GM23248 (cell line): Measurements from ENCODE around the gene SPATA25. TPM values are rescaled to one million over a fixed set of nuclear protein-coding genes. Genes with fewer than 3 reads are reported as not detected.
A peak's percentile ranks its signal among the peaks of the same experiment; 100 is the strongest.

Source experiments
- DNase-seq: peaks from one replicate; pipeline ENCODE4 v3.0.0-alpha.2; 2015
- H2AFZ ChIP-seq: fragments of 200-600 bp; sonication (generic); 2 replicates; pipeline ENCODE4 v1.6.1; 2016; ENCODE audit warnings: antibody characterized with exemption
- H3F3A ChIP-seq: fragments of 200-600 bp; sonication (generic); 2 replicates; pipeline ENCODE4 v1.6.1; 2016; ENCODE audit warnings: mild to moderate bottlenecking, antibody characterized with exemption, mixed run types; ENCODE audit not compliant: insufficient read depth
- H3K27ac ChIP-seq: fragments of 200-600 bp; sonication (generic); 2 replicates; pipeline ENCODE4 v1.5.1; 2016; ENCODE audit warnings: mild to moderate bottlenecking
- H3K27me3 ChIP-seq: fragments of 200-600 bp; sonication (generic); replicated peaks from 2 replicates; pipeline ENCODE4 v1.6.1; 2016; ENCODE audit warnings: mild to moderate bottlenecking; ENCODE audit not compliant: insufficient read depth
- H3K36me3 ChIP-seq: fragments of 200-600 bp; sonication (generic); 2 replicates; pipeline ENCODE4 v1.6.1; 2016; ENCODE audit warnings: low read depth, mild to moderate bottlenecking
- H3K4me1 ChIP-seq: fragments of 200-600 bp; sonication (generic); 2 replicates; pipeline ENCODE4 v1.6.1; 2016; ENCODE audit warnings: mild to moderate bottlenecking; ENCODE audit not compliant: insufficient read depth
- H3K4me2 ChIP-seq: fragments of 200-600 bp; sonication (generic); one replicate; pipeline ENCODE4 v1.6.1; 2016; ENCODE audit warnings: mild to moderate bottlenecking; ENCODE audit not compliant: unreplicated experiment
- H3K4me3 ChIP-seq: fragments of 200-600 bp; sonication (generic); 2 replicates; pipeline ENCODE4 v1.5.1; 2016; ENCODE audit warnings: mild to moderate bottlenecking
- H3K79me2 ChIP-seq: fragments of 200-600 bp; sonication (generic); 2 replicates; pipeline ENCODE4 v1.6.1; 2016; ENCODE audit warnings: mild to moderate bottlenecking; ENCODE audit not compliant: insufficient read depth
- H3K9ac ChIP-seq: fragments of 200-600 bp; sonication (generic); 2 replicates; pipeline ENCODE4 v1.6.1; 2016; ENCODE audit warnings: mild to moderate bottlenecking
- H3K9me2 ChIP-seq: fragments of 200-600 bp; sonication (generic); 2 replicates; pipeline ENCODE4 v1.6.1; 2016; ENCODE audit warnings: mixed run types, mild to moderate bottlenecking, moderate library complexity; ENCODE audit not compliant: insufficient read depth
- H3K9me3 ChIP-seq: fragments of 200-600 bp; sonication (generic); one replicate; pipeline ENCODE4 v1.6.1; 2017; ENCODE audit warnings: low read depth
- H4K20me1 ChIP-seq: fragments of 200-600 bp; sonication (generic); 2 replicates; pipeline ENCODE4 v1.6.0; 2016; ENCODE audit not compliant: insufficient read depth
- EZH2 ChIP-seq: fragments of 200-600 bp; sonication (generic); IDR thresholded peaks from 2 replicates; pipeline ENCODE4 v1.6.1; 2018; ENCODE audit warnings: antibody characterized with exemption, mild to moderate bottlenecking; ENCODE audit not compliant: insufficient read depth, poor library complexity, severe bottlenecking
- EZH2phosphoT487 ChIP-seq: fragments of 200-600 bp; sonication (generic); IDR thresholded peaks from 2 replicates; pipeline ENCODE4 v1.6.1; 2018; ENCODE audit warnings: antibody characterized with exemption, moderate library complexity, mild to moderate bottlenecking, low read depth; ENCODE audit not compliant: insufficient read depth
- WGBS, 2 experiments: methylation state at CpG; one replicate each; pipeline ENCODE4 v1.1.6; 2015 to 2017; ENCODE audit warnings: low lambda C conversion rate in 2 of 2, low coverage in 1 of 2; ENCODE audit errors: missing lambda C conversion rate in 2 of 2; 5-methylcytosine and 5-hydroxymethylcytosine counted together
- in situ Hi-C: fragments of 300-500 bp; cut with MboI; formaldehyde crosslinking; loops from 2 replicates; pipeline ENCODE4 v1.15.0; 2020
- polyA plus RNA-seq: library from polyadenylated mRNA; unstranded; fragments of >200 nt; fragmentation: Nextera tagmentation; extraction: Ambion mirVana; gene quantifications from 2 replicates; pipeline ENCODE4 v1.2.1, GENCODE V29; 2016
- total RNA-seq: library from RNA; depleted of rRNA; stranded (reverse); fragments of >200 nt; shearing (Covaris generic); gene quantifications from 2 replicates; pipeline ENCODE4 v1.2.3, GENCODE V29; 2014

SPATA25 gene
- total and polyA plus RNA-seq, 2 experiments from 2014 or later, result not detected

- TF ChIP-seq EZH2phosphoT487 (no peak), EZH2 (no peak)
- in situ Hi-C loops, result no loop called here
Observed at GRCh38 chr20:45911486-45912343, 24.3 kb upstream of the SPATA25 start, which contains the start of gene PLTP. Gene PLTP (minus strand): TSS chr20:45912155. CDS start chr20:45911452, 703 bp downstream.

GRCh38 chr20:45910670-45911485 is 23.5 kb upstream of the SPATA25 start:
- no peaks in the 10 kb centered on the region for H3K79me2 ChIP-seq
- no peaks in the 10 kb centered on the region for H3K9me3 ChIP-seq
- H3K4me3 ChIP-seq, result peak overlapping the region; percentile 68
- H2AFZ ChIP-seq, result peak overlapping the region; percentile 89
- no peaks in the 10 kb centered on the region for H3K36me3 ChIP-seq
- peaks cover 15% of the 10 kb centered on the region for H3K4me1 ChIP-seq
- peak; percentile 99 for DNase-seq
- TF ChIP-seq EZH2phosphoT487 (no peak), EZH2 (no peak)
- no peaks in the 10 kb centered on the region for H3K27me3 ChIP-seq
- in situ Hi-C loops, result no loop called here
- peak overlapping the region; percentile 80 for H3K4me2 ChIP-seq
- peaks cover 6% of the 10 kb centered on the region; the same call in 1 of the 2 replicates for H3F3A ChIP-seq
- 1 to 3% methylated on average over 31 to 43 of the region's 43 CpGs for WGBS, 2 experiments
- H4K20me1 ChIP-seq, result no peaks in the 10 kb centered on the region
- peak overlapping the region; percentile 69 for H3K9ac ChIP-seq
- H3K9me2 ChIP-seq, result no peaks in the 10 kb centered on the region
- peak overlapping the region; percentile 63 for H3K27ac ChIP-seq

More at GRCh38 chr20:45911486-45912343, 24.3 kb upstream of the SPATA25 start, which contains the start of gene PLTP:
- peak within 1 kb of the TSS; percentile 80 for H3K4me2 ChIP-seq
- peak; percentile 78 for DNase-seq
- 2 to 3% methylated on average over 40 to 48 of the region's 58 CpGs for WGBS, 2 experiments
- H3K4me3 ChIP-seq, result peak within 1 kb of the TSS; percentile 68
- H3K27ac ChIP-seq, result peak within 1 kb of the TSS; percentile 63
- peaks cover 9% of the 10 kb centered on the region for H3K4me1 ChIP-seq
- no peaks in the 10 kb centered on the region for H3K36me3 ChIP-seq
- no peaks in the 10 kb centered on the region for H3F3A ChIP-seq
- H4K20me1 ChIP-seq, result no peaks in the 10 kb centered on the region
- H2AFZ ChIP-seq, result peak within 1 kb of the TSS; percentile 89
- peak within 1 kb of the TSS; percentile 69 for H3K9ac ChIP-seq
- no peaks in the 10 kb centered on the region for H3K79me2 ChIP-seq
- no peaks in the 10 kb centered on the region for H3K9me3 ChIP-seq
- no peaks in the 10 kb centered on the region for H3K9me2 ChIP-seq
- no peaks in the 10 kb centered on the region for H3K27me3 ChIP-seq

- Histone ChIP-seq H3K9ac (no peak overlapping the region), H3K9me2 (no peaks in the 10 kb centered on the region), H3K4me2 (peak overlapping the region; percentile 57), H3K79me2 (no peaks in the 10 kb centered on the region), H3K9me3 (no peaks in the 10 kb centered on the region), H3K4me3 (peak overlapping the region; percentile 33; the same call in 1 of the 2 replicates), H3K4me1 (peaks cover 23% of the 10 kb centered on the region), H3F3A (peaks cover 11% of the 10 kb centered on the region; the same call in 1 of the 2 replicates), H3K36me3 (no peaks in the 10 kb centered on the region), H3K27me3 (no peaks in the 10 kb centered on the region), H3K27ac (no peak overlapping the region), H2AFZ (peak overlapping the region; percentile 64), H4K20me1 (no peaks in the 10 kb centered on the region)
- in situ Hi-C loops, result no loop called here
- no peak for DNase-seq
- TF ChIP-seq EZH2phosphoT487 (no peak), EZH2 (no peak)
- 78 to 79% methylated on average over 21 to 22 of the region's 22 CpGs for WGBS, 2 experiments
Observed at GRCh38 chr20:45909817-45910669, 22.6 kb upstream of the SPATA25 start.
